ENCODE measurements around the gene PNP.

DNA sequence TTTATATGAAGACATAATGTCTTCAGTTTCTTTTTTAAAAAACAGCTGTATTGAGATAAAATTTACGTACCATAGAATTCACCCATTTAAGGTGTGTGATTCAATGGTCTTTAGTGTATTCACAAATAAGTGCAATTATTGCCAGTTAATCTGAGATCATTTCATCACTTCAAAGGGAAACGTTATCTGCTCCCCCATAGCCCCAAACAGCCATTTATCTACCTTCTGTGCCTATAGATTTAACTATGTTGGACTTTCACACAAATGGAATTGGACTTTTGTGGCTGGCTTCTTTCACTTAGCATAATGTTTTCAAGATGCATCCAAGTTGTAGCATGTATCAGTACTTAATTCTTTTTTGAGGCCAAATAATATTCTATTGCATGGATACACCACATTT is 9.7 kb downstream of the PNP start:
- TF ChIP-seq EZH2 (IDR thresholded peaks at IDR 0.05; ENCODE audit: low read depth, low read length, severe bottlenecking) (no peak), GABPA (IDR thresholded peaks at IDR 0.05; ENCODE audit: borderline replicate concordance, insufficient read depth, low read length) (no peak), PHF8 (conservative IDR thresholded peaks at IDR 0.05; ENCODE audit: low read depth, low read length) (no peak), SUZ12 (IDR thresholded peaks at IDR 0.05; ENCODE audit: low read length) (no peak), POLR2A (IDR thresholded peaks at IDR 0.05; ENCODE audit: control extremely low read depth in 1 of 2, low read depth in 2 of 2, low read length in 2 of 2) (no peak), EP300 (IDR thresholded peaks at IDR 0.05; ENCODE audit: borderline replicate concordance in 1 of 2, low read depth in 2 of 2, low read length in 2 of 2) (no peak), POLR2AphosphoS5 (IDR thresholded peaks at IDR 0.05; ENCODE audit: low read depth, low read length) (no peak), GTF2F1 (IDR thresholded peaks at IDR 0.05; ENCODE audit: borderline replicate concordance, low read depth, low read length) (no peak), SP1 (IDR thresholded peaks at IDR 0.05; ENCODE audit: low read depth, low read length) (no peak), TCF12 (IDR thresholded peaks at IDR 0.05; ENCODE audit: low read depth, low read length) (no peak), CHD2 (IDR thresholded peaks at IDR 0.05; ENCODE audit: low read length) (no peak)
- TF ChIP-seq, protein P1, sequence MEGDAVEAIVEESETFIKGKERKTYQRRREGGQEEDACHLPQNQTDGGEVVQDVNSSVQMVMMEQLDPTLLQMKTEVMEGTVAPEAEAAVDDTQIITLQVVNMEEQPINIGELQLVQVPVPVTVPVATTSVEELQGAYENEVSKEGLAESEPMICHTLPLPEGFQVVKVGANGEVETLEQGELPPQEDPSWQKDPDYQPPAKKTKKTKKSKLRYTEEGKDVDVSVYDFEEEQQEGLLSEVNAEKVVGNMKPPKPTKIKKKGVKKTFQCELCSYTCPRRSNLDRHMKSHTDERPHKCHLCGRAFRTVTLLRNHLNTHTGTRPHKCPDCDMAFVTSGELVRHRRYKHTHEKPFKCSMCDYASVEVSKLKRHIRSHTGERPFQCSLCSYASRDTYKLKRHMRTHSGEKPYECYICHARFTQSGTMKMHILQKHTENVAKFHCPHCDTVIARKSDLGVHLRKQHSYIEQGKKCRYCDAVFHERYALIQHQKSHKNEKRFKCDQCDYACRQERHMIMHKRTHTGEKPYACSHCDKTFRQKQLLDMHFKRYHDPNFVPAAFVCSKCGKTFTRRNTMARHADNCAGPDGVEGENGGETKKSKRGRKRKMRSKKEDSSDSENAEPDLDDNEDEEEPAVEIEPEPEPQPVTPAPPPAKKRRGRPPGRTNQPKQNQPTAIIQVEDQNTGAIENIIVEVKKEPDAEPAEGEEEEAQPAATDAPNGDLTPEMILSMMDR (IDR thresholded peaks at IDR 0.05; ENCODE audit: control extremely low read depth in 1 of 3, insufficient read depth in 1 of 3, low read depth in 1 of 3, low read length in 3 of 3), result no peak
